RWPE2 (cell line): ENCODE results near the gene MACO1.

Experiments used
- ATAC-seq: fragments of 200-7000 bp; cut with Tn5 transposase; 3 replicates; pipeline ENCODE4 v1.9.1; 2021; ENCODE audit warnings: low read depth
- DNase-seq: peaks from one replicate; pipeline ENCODE4 v3.0.0-alpha.2; 2020; ENCODE audit warnings: low spot score
- H3K27ac ChIP-seq: fragments of 450-650 bp; 2 replicates; pipeline ENCODE4 v1.5.1; 2017; ENCODE audit warnings: mild to moderate bottlenecking; ENCODE audit not compliant: poor library complexity, severe bottlenecking
- H3K27me3 ChIP-seq: fragments of 250-450 bp; sonication (Bioruptor Pico); 2 replicates; pipeline ENCODE4 v1.5.1; 2021; ENCODE audit warnings: mild to moderate bottlenecking, moderate library complexity; ENCODE audit not compliant: insufficient read depth, poor library complexity, severe bottlenecking
- H3K36me3 ChIP-seq: fragments of 250-450 bp; sonication (Bioruptor Pico); 2 replicates; pipeline ENCODE4 v1.5.1; 2020; ENCODE audit warnings: low read depth, mild to moderate bottlenecking, moderate library complexity
- H3K4me1 ChIP-seq: fragments of 250-450 bp; sonication (Bioruptor Pico); 2 replicates; pipeline ENCODE4 v1.5.1; 2021; ENCODE audit warnings: mild to moderate bottlenecking, moderate library complexity; ENCODE audit not compliant: insufficient read depth, poor library complexity, severe bottlenecking
- H3K4me3 ChIP-seq: fragments of 250-450 bp; sonication (Bioruptor Pico); 2 replicates; pipeline ENCODE4 v1.5.1; 2021; ENCODE audit warnings: mild to moderate bottlenecking, moderate library complexity; ENCODE audit not compliant: severe bottlenecking
- H3K9me3 ChIP-seq: fragments of 250-450 bp; sonication (Bioruptor Pico); 2 replicates; pipeline ENCODE4 v1.5.1; 2021; ENCODE audit warnings: mild to moderate bottlenecking, moderate library complexity; ENCODE audit not compliant: severe bottlenecking
- TF ChIP-seq, protein P1 (sequence below): fragments of 450-650 bp; IDR thresholded peaks from one replicate; pipeline ENCODE4 v1.5.1; 2017; ENCODE audit warnings: mild to moderate bottlenecking, moderate library complexity; ENCODE audit not compliant: poor library complexity, severe bottlenecking

MACO1 gene

DNA sequence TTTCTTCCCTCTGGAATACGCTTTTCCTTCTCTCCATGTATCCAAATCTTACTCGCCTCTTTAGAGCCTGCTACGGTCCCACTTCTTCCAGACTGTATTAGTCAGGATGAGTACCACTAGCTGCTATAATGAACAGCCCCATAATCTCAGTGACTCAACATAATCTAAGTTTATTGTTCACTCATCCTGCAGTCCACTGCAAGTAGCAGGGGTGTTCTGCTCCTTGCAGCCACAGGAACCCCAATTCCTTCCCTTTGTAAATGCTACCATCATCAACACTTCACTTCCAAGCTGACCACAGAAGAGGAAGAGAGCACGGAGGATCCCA is 94.6 kb downstream of the MACO1 start:
- H3K27me3 ChIP-seq, result no peaks in the 10 kb centered on the region
- TF ChIP-seq, protein P1, sequence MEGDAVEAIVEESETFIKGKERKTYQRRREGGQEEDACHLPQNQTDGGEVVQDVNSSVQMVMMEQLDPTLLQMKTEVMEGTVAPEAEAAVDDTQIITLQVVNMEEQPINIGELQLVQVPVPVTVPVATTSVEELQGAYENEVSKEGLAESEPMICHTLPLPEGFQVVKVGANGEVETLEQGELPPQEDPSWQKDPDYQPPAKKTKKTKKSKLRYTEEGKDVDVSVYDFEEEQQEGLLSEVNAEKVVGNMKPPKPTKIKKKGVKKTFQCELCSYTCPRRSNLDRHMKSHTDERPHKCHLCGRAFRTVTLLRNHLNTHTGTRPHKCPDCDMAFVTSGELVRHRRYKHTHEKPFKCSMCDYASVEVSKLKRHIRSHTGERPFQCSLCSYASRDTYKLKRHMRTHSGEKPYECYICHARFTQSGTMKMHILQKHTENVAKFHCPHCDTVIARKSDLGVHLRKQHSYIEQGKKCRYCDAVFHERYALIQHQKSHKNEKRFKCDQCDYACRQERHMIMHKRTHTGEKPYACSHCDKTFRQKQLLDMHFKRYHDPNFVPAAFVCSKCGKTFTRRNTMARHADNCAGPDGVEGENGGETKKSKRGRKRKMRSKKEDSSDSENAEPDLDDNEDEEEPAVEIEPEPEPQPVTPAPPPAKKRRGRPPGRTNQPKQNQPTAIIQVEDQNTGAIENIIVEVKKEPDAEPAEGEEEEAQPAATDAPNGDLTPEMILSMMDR, result no peak
- H3K4me1 ChIP-seq, result no peaks in the 10 kb centered on the region
- H3K27ac ChIP-seq, result no peak overlapping the region
- ATAC-seq (no peak), DNase-seq (no peak)
- no peaks in the 10 kb centered on the region for H3K36me3 ChIP-seq
- no peak overlapping the region for H3K4me3 ChIP-seq
- H3K9me3 ChIP-seq, result no peaks in the 10 kb centered on the region

GRCh38 chr1:25526753-25527152 is 96.1 kb downstream of the MACO1 start:
- DNase-seq, result no peak
- Histone ChIP-seq H3K4me1 (no peaks in the 10 kb centered on the region), H3K9me3 (no peaks in the 10 kb centered on the region), H3K36me3 (no peaks in the 10 kb centered on the region), H3K27ac (no peak overlapping the region), H3K4me3 (no peak overlapping the region), H3K27me3 (no peaks in the 10 kb centered on the region)
- TF ChIP-seq, protein P1, result no peak
- ATAC-seq, result no peak

GRCh38 chr1:25527226-25527846 is 96.6 kb downstream of the MACO1 start:
- Histone ChIP-seq H3K27me3 (no peaks in the 10 kb centered on the region), H3K9me3 (no peaks in the 10 kb centered on the region), H3K4me3 (no peak overlapping the region), H3K27ac (no peak overlapping the region), H3K36me3 (no peaks in the 10 kb centered on the region), H3K4me1 (no peaks in the 10 kb centered on the region)
- TF ChIP-seq, protein P1, result no peak
- no peak for ATAC-seq
- DNase-seq, result no peak

GRCh38 chr1:25527946-25528595 is 97.4 kb downstream of the MACO1 start:
- no peak overlapping the region for H3K27ac ChIP-seq
- H3K9me3 ChIP-seq, result no peaks in the 10 kb centered on the region
- H3K4me3 ChIP-seq, result no peak overlapping the region
- H3K27me3 ChIP-seq, result no peaks in the 10 kb centered on the region
- H3K4me1 ChIP-seq, result no peaks in the 10 kb centered on the region
- TF ChIP-seq, protein P1, result no peak
- ATAC-seq (no peak), DNase-seq (no peak)
- no peaks in the 10 kb centered on the region for H3K36me3 ChIP-seq

DNA sequence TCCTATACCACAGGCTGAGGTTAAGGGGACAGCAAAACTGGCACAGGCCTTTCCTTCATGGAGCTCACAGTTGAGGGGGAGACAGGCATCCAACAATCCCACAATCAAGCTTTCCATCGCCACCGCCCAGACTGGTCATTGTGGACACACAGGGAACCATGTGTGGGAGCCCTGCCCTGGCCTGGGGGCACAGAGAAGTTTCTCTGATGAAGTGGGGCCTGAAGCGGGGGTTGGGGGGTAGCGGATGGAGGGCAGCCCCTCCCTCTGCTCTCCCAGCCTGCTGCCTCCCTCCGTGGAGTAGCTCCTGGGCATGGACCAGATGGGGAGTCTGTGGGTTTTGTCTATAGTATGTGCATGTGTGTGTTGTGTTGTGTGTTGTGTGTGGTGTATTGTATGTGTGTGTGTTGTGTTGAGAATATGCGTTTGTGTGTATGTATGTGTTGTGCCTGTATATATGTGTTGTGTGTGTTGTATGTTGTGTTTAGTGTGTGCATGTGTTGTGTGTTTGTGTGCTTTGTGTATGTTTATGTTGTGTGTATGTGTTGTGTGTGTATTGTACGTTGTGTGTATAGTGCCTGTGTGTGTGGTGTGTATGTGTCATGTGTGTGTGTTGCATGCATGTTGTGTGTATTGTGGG is 98.3 kb downstream of the MACO1 start:
- DNase-seq (no peak), ATAC-seq (no peak)
- H3K27ac ChIP-seq, result no peak overlapping the region
- H3K27me3 ChIP-seq, result no peaks in the 10 kb centered on the region
- H3K36me3 ChIP-seq, result no peaks in the 10 kb centered on the region
- TF ChIP-seq, protein P1, result no peak
- H3K9me3 ChIP-seq, result no peaks in the 10 kb centered on the region
- no peaks in the 10 kb centered on the region for H3K4me1 ChIP-seq
- no peak overlapping the region for H3K4me3 ChIP-seq
